GM18867 (cell line): Measurements from ENCODE around the gene TBC1D21.

Experiments used
- ATAC-seq: cut with Tn5 transposase; IDR thresholded peaks from one replicate; pipeline ENCODE4 v1.9.1; 2021; ENCODE audit warnings: mild to moderate bottlenecking, moderate library complexity; ENCODE audit not compliant: unreplicated experiment

Gene TBC1D21

GRCh38 chr15:73858062-73858461 is 15.3 kb upstream of the TBC1D21 start:
- ATAC-seq, result no peak

- ATAC-seq, result no peak
These were observed 11.1 kb upstream of the TBC1D21 start for GRCh38 chr15:73862276-73862675.

GRCh38 chr15:73865379-73865778 is 8.0 kb upstream of the TBC1D21 start:
- ATAC-seq, result no peak

DNA sequence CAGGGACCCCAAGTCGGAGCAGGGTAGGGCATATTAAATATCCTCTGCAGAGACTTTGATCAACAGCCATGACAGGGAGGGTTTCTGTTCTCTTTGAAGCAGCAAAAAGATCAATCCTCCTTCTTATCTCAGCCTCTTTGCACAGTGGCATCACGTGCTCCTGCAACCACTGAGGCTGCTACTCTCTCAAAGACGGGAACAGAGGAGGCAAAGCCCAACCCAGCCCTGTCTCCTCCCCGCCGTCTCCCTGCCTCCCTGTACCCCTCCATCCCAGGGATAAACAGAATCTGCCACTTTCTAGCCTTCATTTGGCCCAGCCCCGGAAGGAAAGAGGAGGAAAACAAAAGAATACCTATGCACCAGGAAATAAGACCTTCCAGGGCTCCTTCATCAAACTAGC is 7.5 kb upstream of the TBC1D21 start:
- ATAC-seq, result no peak

DNA sequence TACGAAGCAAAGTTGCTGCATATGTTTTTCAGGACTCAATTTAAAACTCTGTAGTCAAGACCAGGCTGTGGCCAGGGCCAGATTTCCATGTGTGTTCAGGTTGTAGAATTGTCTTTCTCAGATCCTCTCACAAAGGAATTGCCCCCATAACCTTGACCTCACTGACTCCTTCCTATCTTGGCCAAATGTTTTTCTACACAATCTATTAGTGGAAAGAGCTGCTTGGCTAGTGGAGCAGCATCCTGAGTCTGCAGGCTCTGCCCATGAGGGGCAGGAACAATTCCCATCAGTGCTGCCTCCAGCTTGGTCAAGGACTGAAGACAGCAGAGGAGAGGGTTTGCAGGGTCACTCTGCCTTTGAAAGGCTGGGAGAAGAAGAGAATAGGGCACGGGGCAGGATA is 6.9 kb upstream of the TBC1D21 start:
- no peak for ATAC-seq

DNA sequence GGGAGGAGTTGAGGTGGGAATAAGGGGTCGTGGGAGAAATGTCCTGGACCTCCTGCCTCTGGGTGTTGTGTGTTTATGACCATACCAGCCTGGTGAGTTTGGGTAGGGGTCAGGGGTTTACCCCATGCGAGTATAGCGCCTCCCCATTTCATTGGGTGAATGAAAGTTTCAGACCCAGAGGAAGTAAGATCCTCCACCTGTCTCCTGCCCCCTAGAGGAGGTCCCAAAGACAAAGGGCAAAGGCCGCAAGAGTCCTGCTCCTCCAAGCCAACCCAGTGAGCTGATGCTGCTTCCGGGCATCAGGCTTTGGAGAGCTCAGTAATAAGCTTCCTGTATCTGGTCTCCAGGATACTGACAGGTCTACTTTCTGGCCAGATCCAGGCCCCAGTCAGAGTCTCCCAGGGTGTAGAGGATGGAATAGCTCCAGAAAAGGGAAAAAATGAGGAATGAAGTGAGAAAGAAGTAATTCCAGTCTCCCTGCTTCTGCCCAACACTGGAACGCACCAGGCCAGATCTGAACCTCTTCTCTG is 6.4 kb upstream of the TBC1D21 start:
- ATAC-seq, result no peak

DNA sequence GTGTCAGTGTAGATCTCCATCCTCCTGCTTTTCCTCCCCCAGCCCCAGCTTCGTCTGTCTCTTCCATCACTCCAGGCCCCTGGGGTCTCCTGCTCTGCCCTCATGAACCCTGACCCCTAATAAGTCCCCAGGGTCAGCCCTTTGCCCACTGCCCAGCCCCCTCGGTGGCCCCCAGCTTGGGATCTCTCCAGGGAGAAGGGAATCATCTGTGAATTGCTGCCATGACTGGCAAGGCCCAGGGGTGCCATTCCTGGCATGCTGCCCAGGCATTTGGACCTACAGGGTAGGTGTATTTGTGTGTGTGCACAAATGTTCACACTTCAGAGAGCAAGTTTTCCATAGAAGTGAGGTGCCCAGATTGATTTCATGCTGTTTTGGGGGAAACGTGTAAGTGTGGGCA is 5.9 kb upstream of the TBC1D21 start:
- no peak for ATAC-seq

- ATAC-seq, result no peak
These were observed 5.4 kb upstream of the TBC1D21 start for GRCh38 chr15:73867956-73868355.

- no peak for ATAC-seq
These were observed 4.0 kb upstream of the TBC1D21 start for GRCh38 chr15:73869216-73869995.

DNA sequence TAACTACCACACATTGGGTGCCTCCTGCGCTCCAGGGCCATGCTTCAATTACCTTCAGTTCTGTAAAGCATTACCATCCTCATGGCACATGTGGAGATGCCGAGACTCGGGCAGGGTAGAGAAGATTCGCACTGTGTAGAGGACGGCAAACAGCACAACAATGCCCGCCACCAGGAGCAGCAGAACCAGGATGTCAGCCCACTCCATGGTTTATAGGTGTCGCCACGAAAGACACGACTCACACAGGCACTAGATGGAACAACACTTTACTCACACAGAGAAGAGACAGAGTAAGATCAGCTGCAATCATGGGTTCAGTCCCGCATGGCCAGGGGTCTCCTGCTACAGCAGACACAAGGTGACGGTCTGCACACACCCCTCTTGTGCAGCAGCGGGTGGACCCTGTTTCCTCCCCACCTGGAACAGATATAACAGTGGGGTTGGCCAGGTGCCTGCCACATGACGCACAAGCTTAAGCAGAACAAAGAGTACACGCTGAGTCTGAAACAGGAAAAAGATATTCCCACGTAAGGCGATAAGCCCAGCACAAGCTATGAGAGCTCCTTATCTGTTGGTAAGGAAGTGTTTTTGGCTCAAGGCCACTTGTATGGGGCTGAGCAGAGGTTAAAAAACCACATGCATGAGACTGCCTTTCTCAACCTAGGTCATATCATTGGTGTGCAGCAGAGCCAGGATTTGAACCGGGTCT is 2.5 kb upstream of the TBC1D21 start:
- no peak for ATAC-seq

DNA sequence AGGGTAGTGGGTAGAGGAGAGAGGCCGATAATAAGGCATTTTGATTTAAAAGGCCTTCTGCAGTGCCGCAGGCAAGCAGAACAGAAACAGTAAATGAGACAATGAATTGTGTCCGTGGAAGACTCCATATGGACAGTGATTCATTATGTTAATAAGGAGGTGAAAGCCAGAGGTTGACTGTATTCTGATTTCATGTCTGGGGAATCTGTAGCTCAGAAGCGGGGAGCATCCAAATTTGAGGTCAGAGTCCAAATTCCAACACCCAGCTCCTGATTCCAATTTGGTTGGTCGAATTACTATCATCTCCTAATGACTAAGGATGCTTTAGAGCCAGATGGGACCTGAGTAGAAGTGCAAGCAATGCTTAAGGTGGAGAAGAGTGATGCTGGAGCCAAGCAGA is 1.0 kb upstream of the TBC1D21 start:
- ATAC-seq, result no peak

GRCh38 chr15:73873889-73874511 is 636 bp downstream of the TBC1D21 start:
- no peak for ATAC-seq

DNA sequence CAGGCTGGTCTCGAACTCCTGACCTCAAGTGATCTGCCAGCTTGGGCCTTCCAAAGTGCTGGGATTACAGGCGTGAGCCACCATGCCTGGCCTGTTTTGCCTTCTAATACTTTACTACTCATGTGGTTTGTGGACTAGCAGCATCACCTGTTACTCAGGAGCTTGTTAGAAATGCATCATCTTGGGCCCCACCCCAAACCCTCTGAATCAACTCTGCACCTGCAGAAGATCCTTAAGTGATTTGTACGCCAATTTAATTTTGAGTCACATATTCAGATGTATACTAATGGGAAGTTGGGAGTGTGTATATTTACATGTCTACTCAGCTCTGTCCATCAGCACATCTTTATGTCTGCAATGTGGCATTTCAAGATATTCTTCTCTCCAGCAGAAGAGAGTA is 6.1 kb downstream of the TBC1D21 start:
- no peak for ATAC-seq

- no peak for ATAC-seq
These were observed 8.4 kb downstream of the TBC1D21 start for GRCh38 chr15:73881579-73882320.

DNA sequence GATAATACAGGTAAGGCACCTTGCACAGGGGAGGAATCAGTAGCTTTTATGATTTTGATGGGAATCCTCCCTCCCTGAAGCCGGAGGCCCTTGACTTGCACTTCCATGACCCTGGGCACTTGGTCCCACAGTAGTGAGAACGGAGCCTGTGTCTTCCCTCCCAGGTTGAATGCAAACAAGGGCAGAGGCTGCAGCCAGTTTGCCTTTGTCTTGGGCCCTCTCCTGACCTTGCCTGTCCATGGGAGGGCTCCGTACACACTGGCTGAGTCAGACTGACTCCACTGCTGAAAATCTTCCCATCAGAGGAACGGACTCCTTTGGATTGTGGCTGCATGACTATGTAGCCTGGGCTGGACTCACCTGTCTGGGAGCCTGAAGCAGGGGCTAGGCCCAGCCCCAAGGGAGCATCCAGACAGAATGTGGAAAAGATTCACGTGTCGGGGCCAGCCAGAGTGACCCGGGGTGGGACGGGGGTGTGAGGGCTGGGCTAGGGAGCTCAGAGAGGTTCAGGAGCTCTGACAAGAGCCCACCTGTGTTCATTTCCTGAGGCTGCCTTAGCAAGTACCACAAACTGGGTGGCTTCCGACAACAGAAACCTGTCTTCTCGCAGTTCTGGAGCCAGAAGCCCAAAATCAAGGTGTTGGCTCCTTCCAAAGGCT is 9.5 kb downstream of the TBC1D21 start:
- ATAC-seq, result no peak

DNA sequence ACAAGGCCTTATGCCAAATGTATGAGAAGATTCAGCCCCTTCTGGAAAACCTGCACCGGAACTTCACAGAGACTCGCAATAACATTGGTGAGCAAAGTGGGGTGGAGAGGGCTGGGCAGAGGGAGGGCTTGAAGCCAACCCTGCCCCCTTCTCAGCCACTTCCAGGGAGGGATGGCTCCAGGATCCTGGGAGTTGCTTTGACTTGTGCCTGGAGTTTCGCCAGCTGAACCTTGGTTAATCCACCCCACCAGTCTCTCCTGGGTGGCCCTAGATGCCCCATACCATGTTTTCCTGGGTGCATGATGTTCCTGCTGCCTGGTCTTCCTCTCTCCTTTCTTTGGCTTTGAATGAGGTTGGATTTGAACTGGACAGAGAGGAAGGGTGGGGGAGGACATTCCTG is 10.8 kb downstream of the TBC1D21 start:
- ATAC-seq, result no peak

- no peak for ATAC-seq
These were observed 12.8 kb downstream of the TBC1D21 start for GRCh38 chr15:73885954-73886700.

DNA sequence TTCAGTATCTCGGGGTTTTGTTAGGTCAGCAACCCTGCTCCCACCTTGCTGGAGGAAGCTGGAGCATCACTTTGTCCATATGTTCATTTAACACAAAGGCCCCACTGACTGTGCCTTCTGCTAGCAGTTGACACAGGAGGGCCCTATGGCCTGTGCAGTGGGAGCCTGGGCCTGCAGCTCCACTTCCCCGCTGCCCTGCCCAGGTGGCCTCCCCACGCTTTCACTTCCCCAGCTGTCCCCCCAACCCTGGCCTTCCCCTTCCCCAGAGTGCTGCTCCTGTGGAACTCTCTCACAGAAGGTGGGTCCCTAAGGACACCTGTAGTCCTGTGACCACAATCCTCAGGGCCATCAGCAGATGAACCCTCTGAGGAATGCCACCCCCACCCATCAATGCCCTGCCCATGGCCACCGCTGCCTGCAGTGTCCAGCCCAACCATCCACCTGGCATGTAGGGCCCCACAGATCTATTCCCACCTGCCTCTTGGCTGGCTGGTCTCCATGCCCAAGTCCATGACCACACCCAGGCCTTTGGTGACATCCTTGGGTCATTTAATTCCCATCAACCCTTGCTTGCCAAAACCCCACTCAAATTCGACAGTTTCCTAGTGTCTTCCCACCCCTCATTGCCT is 13.5 kb downstream of the TBC1D21 start:
- no peak for ATAC-seq

GRCh38 chr15:73887481-73887880 is 14.1 kb downstream of the TBC1D21 start:
- ATAC-seq, result no peak
